ENCODE data around the gene AXIN2.

Gene AXIN2

DNA sequence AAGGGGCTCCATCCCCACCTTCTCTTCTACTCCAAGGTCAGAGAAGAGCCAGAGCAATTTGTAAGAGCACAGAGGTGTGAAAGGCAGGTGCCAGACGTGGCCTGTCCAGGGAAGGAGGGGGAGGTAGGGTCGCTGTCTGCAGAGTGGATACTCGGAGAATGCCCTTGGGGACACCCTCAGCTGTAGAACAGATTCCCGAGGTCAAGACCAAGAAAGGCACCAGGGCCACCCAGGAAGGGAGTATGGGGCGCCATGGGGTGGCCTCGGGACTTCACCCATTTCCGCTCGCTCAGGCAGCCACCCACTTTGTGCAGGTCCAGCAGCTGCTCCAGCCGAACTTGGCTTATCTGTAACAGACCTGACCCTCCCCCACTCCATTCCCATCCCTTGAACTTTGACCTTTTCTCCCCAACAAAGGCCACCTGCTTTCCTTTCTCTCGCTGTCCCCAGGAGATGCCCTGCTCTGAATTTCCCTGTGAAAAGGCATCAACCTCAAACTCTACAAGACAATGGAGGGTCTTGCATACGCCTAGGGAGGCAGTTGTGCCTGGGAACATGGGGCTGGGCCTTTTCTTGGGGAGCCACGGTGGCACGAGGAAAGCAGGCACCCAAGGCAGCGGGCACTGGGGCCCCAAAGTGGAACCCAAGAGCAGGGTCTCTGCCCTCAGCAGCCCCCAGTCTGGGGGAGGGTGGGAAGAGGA, 11.3 kb upstream of the AXIN2 start:
- H3K4me3 ChIP-seq (ENCODE audit: low read depth in 1 of 2, low read length in 2 of 2): no peak overlapping the region
- H3K9me3 ChIP-seq (ENCODE audit: control insufficient read depth in 1 of 2, low read length in 2 of 2): no peaks in the 10 kb centered on the region
- no peak overlapping the region for H3K27ac ChIP-seq (ENCODE audit: low read length)
- H3K27me3 ChIP-seq (ENCODE audit: low read depth, low read length): no peaks in the 10 kb centered on the region
- no peaks in the 10 kb centered on the region for H3K36me3 ChIP-seq (ENCODE audit: control insufficient read depth in 1 of 2, insufficient read depth in 2 of 2, low read length in 2 of 2)
- no peaks in the 10 kb centered on the region for H3K4me1 ChIP-seq (ENCODE audit: control insufficient read depth in 1 of 2, insufficient read depth in 2 of 2, low read length in 2 of 2)

DNA sequence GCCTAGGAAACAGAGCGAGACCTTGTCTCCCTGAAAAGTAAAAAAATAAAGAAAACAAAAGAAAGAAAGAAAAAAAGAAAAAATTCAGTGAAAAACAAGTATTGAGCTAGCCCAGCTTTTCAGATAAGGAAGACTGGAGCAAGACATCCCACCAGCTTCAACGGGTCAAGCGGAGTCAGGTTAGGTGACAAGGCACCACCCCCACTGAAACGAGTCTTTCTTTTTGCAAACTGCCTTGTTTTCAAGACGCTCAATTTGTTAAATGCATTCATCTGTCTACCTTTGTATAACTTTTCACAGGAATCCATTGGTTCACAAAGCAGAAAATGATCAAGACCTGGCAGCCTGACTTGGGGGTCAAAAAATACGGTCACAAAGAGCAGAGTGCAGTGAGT, 10.7 kb upstream of the AXIN2 start:
- Histone ChIP-seq H3K4me1 (ENCODE audit: control insufficient read depth in 1 of 2, insufficient read depth in 2 of 2, low read length in 2 of 2) (no peaks in the 10 kb centered on the region), H3K27me3 (ENCODE audit: low read depth, low read length) (no peaks in the 10 kb centered on the region), H3K9me3 (ENCODE audit: control insufficient read depth in 1 of 2, low read length in 2 of 2) (no peaks in the 10 kb centered on the region), H3K36me3 (ENCODE audit: control insufficient read depth in 1 of 2, insufficient read depth in 2 of 2, low read length in 2 of 2) (no peaks in the 10 kb centered on the region), H3K4me3 (ENCODE audit: low read depth in 1 of 2, low read length in 2 of 2) (no peak overlapping the region), H3K27ac (ENCODE audit: low read length) (no peak overlapping the region)

DNA sequence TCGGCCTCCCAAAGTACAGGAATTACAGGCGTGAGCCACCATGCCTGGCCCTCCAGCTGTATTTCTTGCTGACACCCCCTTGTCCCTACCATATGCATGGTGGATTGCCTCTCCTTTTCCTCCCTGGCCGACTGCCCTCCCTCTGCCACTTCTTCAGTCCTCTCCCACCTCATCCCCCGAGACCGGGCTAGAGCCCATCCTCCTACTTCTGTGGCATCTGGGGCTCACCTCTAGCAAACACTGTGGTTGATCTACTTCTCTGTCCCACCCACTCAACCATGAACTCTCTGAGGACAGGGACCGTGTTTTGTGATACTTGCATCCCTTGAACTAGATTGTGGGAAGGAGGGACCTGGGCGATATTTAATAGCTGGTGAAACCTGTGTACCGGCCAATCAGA, 7.5 kb upstream of the AXIN2 start:
- Histone ChIP-seq H3K27me3 (ENCODE audit: low read depth, low read length) (no peaks in the 10 kb centered on the region), H3K4me3 (ENCODE audit: low read depth in 1 of 2, low read length in 2 of 2) (no peak overlapping the region), H3K27ac (ENCODE audit: low read length) (no peak overlapping the region), H3K4me1 (ENCODE audit: control insufficient read depth in 1 of 2, insufficient read depth in 2 of 2, low read length in 2 of 2) (peaks cover 6 to 14% of the 10 kb centered on the region in 2 donors), H3K36me3 (ENCODE audit: control insufficient read depth in 1 of 2, insufficient read depth in 2 of 2, low read length in 2 of 2) (no peaks in the 10 kb centered on the region), H3K9me3 (ENCODE audit: control insufficient read depth in 1 of 2, low read length in 2 of 2) (no peaks in the 10 kb centered on the region)

DNA sequence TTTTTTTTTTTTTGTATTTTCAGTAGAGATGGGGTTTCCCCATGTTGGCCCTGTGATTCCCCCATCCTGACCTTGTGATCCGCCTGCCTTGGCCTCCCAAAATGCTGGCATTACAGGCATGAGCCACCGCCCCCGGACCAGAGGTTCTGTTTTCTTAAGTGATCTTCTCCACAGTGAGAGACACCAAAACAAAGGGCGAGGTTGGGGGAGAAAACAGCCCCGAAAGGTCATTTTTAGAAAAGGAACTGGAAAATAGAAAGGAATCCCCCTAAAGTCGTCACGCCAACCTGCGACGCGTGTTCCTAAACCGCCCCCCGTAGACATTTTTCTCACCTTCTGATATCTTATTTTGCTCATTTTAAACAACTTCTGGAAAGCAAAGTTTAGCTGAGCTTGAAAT, 6.1 kb upstream of the AXIN2 start:
- Histone ChIP-seq H3K4me3 (ENCODE audit: low read depth in 1 of 2, low read length in 2 of 2) (no peak overlapping the region), H3K36me3 (ENCODE audit: control insufficient read depth in 1 of 2, insufficient read depth in 2 of 2, low read length in 2 of 2) (no peaks in the 10 kb centered on the region), H3K9me3 (ENCODE audit: control insufficient read depth in 1 of 2, low read length in 2 of 2) (no peaks in the 10 kb centered on the region)

DNA sequence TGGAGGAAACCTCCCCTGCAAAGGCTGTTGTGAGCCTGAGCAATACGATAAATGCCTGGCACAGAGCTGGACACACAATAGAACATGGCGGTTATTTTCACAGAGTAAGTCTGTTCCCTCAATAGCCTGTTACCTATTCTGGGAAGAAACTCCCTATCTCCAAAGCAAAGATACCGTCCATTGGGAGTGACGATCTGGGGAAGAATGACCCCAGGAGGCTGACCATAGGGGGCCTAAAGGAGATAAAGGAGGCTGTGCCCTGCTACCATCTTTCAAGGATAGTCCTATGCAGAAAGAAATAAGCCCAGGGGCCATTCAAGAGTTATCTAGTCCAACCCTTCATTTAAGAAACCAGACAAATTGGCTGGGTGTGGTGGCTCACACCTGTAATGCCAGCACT, 4.1 kb upstream of the AXIN2 start:
- Histone ChIP-seq H3K36me3 (ENCODE audit: control insufficient read depth in 1 of 2, insufficient read depth in 2 of 2, low read length in 2 of 2) (no peaks in the 10 kb centered on the region), H3K4me3 (ENCODE audit: low read depth in 1 of 2, low read length in 2 of 2) (no peak overlapping the region), H3K4me1 (ENCODE audit: control insufficient read depth in 1 of 2, insufficient read depth in 2 of 2, low read length in 2 of 2) (peaks cover 12 to 19% of the 10 kb centered on the region in 2 donors), H3K9me3 (ENCODE audit: control insufficient read depth in 1 of 2, low read length in 2 of 2) (no peaks in the 10 kb centered on the region), H3K27me3 (ENCODE audit: low read depth, low read length) (no peaks in the 10 kb centered on the region), H3K27ac (ENCODE audit: low read length) (no peak overlapping the region)

More for the DNA sequence above, 6.1 kb upstream of the AXIN2 start:
- Histone ChIP-seq H3K4me1 (ENCODE audit: control insufficient read depth in 1 of 2, insufficient read depth in 2 of 2, low read length in 2 of 2) (peaks cover 6 to 14% of the 10 kb centered on the region in 2 donors), H3K27ac (ENCODE audit: low read length) (no peak overlapping the region), H3K27me3 (ENCODE audit: low read depth, low read length) (no peaks in the 10 kb centered on the region)

DNA sequence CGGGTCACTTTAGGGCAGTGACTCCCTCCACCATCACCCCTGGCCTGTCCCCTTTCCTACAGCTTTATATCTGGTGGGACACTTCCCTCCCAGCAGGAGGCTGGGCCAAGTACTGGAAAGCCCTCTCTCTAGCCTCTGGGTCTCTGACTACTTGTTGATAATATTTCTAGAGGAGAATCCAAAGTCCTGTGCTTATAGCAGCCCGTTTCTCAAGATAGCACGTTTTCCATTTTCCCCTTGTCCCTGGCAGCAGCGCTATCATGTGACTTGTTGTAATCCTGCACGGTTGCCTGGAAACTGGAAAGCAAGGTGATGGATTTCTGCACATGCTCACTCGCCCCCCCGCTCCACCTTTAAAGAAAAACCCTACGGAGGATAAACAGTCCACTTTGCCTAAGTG, 3.3 kb upstream of the AXIN2 start:
- Histone ChIP-seq H3K27ac (ENCODE audit: low read length) (peak overlapping the region; percentile 29), H3K36me3 (ENCODE audit: control insufficient read depth in 1 of 2, insufficient read depth in 2 of 2, low read length in 2 of 2) (no peaks in the 10 kb centered on the region), H3K4me3 (ENCODE audit: low read depth in 1 of 2, low read length in 2 of 2) (no peak overlapping the region), H3K27me3 (ENCODE audit: low read depth, low read length) (no peaks in the 10 kb centered on the region), H3K4me1 (ENCODE audit: control insufficient read depth in 1 of 2, insufficient read depth in 2 of 2, low read length in 2 of 2) (peaks cover 12 to 19% of the 10 kb centered on the region in 2 donors), H3K9me3 (ENCODE audit: control insufficient read depth in 1 of 2, low read length in 2 of 2) (no peaks in the 10 kb centered on the region)

DNA sequence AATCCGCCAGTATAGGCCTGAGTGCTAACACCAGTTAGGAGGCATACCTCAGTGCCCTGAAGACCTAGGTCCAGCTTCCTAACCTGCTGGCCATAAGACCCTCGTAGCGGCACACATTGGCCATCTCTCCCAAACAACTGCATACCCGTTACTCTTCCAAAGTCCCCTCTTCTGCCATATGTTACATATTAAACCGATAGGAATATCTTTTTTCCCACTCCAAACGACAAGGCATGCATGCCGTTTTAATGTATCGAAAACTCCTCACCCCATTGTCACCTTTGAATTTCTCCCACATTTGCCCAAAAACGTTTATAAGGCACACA, 721 bp upstream of the AXIN2 start:
- Histone ChIP-seq H3K4me3 (ENCODE audit: low read depth in 1 of 2, low read length in 2 of 2) (peak overlapping the region; percentile 70 to 93), H3K9me3 (ENCODE audit: control insufficient read depth in 1 of 2, low read length in 2 of 2) (no peaks in the 10 kb centered on the region), H3K27me3 (ENCODE audit: low read depth, low read length) (no peaks in the 10 kb centered on the region), H3K36me3 (ENCODE audit: control insufficient read depth in 1 of 2, insufficient read depth in 2 of 2, low read length in 2 of 2) (no peaks in the 10 kb centered on the region), H3K27ac (ENCODE audit: low read length) (no peak overlapping the region), H3K4me1 (ENCODE audit: control insufficient read depth in 1 of 2, insufficient read depth in 2 of 2, low read length in 2 of 2) (peaks cover 19 to 29% of the 10 kb centered on the region in 2 donors)

DNA sequence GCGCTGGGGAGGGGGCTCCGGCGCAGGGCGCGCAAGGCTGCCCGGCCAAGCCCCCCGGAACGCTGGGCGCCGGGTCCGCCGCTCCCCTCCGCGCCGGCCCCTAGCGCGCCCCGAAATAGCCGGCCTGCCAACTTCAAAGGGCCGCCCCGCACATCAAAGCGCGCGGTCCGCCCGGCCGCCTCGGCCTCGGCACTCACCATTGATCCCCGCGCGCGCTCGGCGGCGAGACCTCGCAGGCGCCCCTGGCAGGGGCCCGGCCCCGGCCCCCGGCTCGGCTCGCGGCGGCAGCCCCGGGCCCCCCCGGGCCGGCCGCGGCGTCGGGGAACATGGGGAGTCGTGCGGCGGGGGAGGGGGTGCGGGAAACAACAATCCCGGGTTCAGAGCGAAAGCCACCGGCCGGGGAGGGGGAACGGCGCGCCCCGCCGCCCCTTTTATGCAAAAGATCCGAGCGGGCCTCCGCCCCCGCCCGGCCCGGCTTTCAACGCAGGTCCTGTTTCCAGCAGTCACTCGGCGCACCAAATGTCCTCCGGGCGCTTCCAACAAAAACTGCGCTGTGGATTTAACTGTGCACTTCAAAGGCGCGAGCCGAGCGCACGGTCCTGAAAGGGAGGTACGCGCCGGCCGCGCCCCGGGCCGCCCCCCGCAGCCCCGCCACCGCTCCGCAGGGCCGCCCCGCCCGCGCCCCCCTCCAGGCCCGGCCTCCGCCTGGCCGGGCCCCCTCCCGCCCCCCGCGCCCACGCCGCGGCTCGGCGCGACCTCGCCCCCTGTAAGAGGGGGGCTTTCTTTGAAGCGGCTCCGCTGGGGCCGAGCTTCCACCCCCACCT, 608 bp downstream of the AXIN2 start:
- Histone ChIP-seq H3K4me3 (ENCODE audit: low read depth in 1 of 2, low read length in 2 of 2) (peak overlapping the region in 1 of 2 donors; percentile 93), H3K9me3 (ENCODE audit: control insufficient read depth in 1 of 2, low read length in 2 of 2) (no peaks in the 10 kb centered on the region), H3K4me1 (ENCODE audit: control insufficient read depth in 1 of 2, insufficient read depth in 2 of 2, low read length in 2 of 2) (peaks cover 19 to 29% of the 10 kb centered on the region in 2 donors), H3K36me3 (ENCODE audit: control insufficient read depth in 1 of 2, insufficient read depth in 2 of 2, low read length in 2 of 2) (no peaks in the 10 kb centered on the region), H3K27me3 (ENCODE audit: low read depth, low read length) (no peaks in the 10 kb centered on the region), H3K27ac (ENCODE audit: low read length) (no peak overlapping the region)

DNA sequence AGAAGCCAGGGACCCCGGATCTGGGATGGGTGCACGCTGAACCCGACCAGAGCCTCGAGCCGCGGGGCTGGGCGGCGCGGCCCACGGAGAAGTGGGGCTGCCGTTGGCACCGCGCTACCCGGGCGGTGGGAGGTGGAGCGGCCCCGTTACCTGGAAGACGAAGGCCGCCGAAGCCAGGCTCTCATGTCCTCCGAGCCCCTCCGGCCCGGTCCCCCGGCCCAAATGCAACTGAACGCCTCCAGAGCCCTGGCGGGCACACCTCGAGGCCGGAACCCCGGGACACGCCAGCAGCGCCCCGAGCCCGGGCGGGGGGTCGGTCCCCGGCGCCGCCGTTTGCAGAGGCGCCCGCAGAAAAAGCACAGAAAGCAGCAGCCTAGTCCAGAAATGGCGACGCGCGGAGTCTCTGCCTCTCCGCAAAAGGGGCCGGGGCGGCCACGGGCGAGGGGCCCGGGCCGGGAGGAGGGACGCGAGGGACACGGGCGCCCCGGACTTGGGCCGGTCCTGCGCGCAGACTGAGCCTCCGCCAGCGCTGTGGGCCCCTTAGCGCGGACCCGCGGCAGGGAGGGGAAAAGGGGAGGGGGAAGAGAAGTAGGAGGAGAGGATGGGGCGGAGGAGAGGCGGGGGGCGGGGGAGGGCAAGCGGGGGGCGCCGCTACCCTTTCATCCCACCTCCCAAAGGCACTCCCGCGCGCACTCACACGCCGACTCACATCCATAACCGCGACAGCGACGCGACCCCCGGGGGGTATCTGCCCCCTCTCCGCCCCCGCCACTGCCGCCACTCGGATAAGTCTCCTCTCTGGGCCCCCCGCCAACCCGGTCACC, 1.4 kb downstream of the AXIN2 start:
- Histone ChIP-seq H3K9me3 (ENCODE audit: control insufficient read depth in 1 of 2, low read length in 2 of 2) (no peaks in the 10 kb centered on the region), H3K27ac (ENCODE audit: low read length) (no peak overlapping the region), H3K4me1 (ENCODE audit: control insufficient read depth in 1 of 2, insufficient read depth in 2 of 2, low read length in 2 of 2) (peaks cover 17 to 24% of the 10 kb centered on the region in 2 donors), H3K36me3 (ENCODE audit: control insufficient read depth in 1 of 2, insufficient read depth in 2 of 2, low read length in 2 of 2) (no peaks in the 10 kb centered on the region), H3K27me3 (ENCODE audit: low read depth, low read length) (no peaks in the 10 kb centered on the region), H3K4me3 (ENCODE audit: low read depth in 1 of 2, low read length in 2 of 2) (peak overlapping the region; percentile 60 to 93)

DNA sequence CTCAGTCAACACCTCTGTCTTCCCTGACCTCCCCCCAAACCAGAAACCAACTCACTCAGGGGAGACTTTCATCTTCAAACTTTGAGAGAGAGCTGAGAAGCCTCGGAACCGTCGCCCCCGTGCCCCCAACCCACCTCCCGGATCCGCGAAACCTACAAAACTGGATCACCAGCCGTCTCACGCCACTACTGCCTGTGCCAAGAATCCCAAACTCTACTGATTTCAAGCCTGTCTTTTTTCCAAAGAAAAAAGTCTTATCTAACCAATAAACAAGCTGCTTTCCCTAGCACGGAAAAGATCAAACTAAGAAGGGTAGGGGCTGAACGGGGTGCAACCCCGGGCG, 2.0 kb downstream of the AXIN2 start:
- no peak overlapping the region for H3K27ac ChIP-seq (ENCODE audit: low read length)
- peaks cover 13 to 18% of the 10 kb centered on the region in 2 donors for H3K4me1 ChIP-seq (ENCODE audit: control insufficient read depth in 1 of 2, insufficient read depth in 2 of 2, low read length in 2 of 2)
- peak overlapping the region; percentile 60 to 93 for H3K4me3 ChIP-seq (ENCODE audit: low read depth in 1 of 2, low read length in 2 of 2)

DNA sequence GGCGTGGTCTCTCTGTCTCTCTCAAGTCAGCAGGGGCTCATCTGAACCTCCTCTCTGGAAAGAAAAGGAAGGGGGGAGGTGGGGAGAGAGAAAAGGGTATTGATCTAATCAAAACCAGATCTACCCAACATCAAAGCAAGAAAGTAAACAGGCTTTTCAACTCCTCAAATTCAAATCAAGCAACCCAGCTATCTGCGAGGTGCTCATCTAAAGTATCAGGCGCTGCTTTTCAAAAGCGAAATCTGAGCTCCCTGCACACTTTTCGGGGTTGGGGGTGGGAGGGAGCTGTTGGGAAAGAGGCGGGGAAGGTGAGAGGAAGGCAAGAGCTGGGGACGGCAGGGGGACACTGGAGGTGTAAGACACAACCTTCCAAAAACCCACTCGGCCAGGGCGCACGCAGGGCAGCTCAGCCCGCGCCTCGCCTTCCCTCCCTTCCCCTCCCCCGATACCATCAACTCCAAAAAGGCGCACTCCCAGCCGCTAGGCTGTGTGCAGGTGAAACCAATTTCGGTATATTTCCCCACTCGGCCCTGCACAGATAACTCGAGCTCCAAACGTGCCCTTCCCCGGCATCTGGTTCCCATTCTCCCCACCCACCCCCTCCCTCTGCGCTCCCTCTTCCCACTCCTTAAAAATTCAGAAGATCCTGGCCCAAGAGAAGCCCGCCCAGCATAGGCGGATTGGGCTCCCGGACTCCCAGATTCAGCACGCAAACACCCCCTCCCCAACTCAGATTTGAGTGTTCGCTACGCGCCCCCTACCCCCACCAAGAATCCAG, 2.6 kb downstream of the AXIN2 start:
- H3K4me1 ChIP-seq (ENCODE audit: control insufficient read depth in 1 of 2, insufficient read depth in 2 of 2, low read length in 2 of 2): peaks cover 13 to 15% of the 10 kb centered on the region in 2 donors
- no peaks in the 10 kb centered on the region for H3K27me3 ChIP-seq (ENCODE audit: low read depth, low read length)
- H3K27ac ChIP-seq (ENCODE audit: low read length): no peak overlapping the region

More for the DNA sequence above, 2.0 kb downstream of the AXIN2 start:
- Histone ChIP-seq H3K9me3 (ENCODE audit: control insufficient read depth in 1 of 2, low read length in 2 of 2) (no peaks in the 10 kb centered on the region), H3K36me3 (ENCODE audit: control insufficient read depth in 1 of 2, insufficient read depth in 2 of 2, low read length in 2 of 2) (no peaks in the 10 kb centered on the region), H3K27me3 (ENCODE audit: low read depth, low read length) (no peaks in the 10 kb centered on the region)

More for the DNA sequence above, 2.6 kb downstream of the AXIN2 start:
- H3K36me3 ChIP-seq (ENCODE audit: control insufficient read depth in 1 of 2, insufficient read depth in 2 of 2, low read length in 2 of 2): no peaks in the 10 kb centered on the region
- no peaks in the 10 kb centered on the region for H3K9me3 ChIP-seq (ENCODE audit: control insufficient read depth in 1 of 2, low read length in 2 of 2)
- H3K4me3 ChIP-seq (ENCODE audit: low read depth in 1 of 2, low read length in 2 of 2): peak overlapping the region; percentile 60 to 93
